Stimulated activated memory B cell treated with anti-CD40 and anti-IgM and Interleukin-4, amounts not matched to agents 10 μg/mL and 1 μg/mL and 100 μg/mL, for 72 hours (primary cell): ENCODE data around the gene SRMS.

Experiments used
- ATAC-seq: fragments of 150-1000 bp; cut with Tn5 transposase; 2 replicates; pipeline ENCODE4 v1.10.0; 2021
- H3K27ac Mint-ChIP-seq: one replicate; pipeline ENCODE4 v1.8.0; 2022; ENCODE audit warnings: mild to moderate bottlenecking, mixed read lengths
- H3K27me3 Mint-ChIP-seq: one replicate; pipeline ENCODE4 v1.8.0; 2022; ENCODE audit warnings: mixed read lengths
- H3K36me3 Mint-ChIP-seq: one replicate; pipeline ENCODE4 v1.8.0; 2022; ENCODE audit warnings: mixed read lengths
- H3K4me1 Mint-ChIP-seq: one replicate; pipeline ENCODE4 v1.8.0; 2022; ENCODE audit warnings: mixed read lengths
- H3K4me3 Mint-ChIP-seq: one replicate; pipeline ENCODE4 v1.8.0; 2022; ENCODE audit warnings: mild to moderate bottlenecking, moderate library complexity, mixed read lengths
- H3K9me3 Mint-ChIP-seq: one replicate; pipeline ENCODE4 v1.8.0; 2022; ENCODE audit warnings: mixed read lengths

SRMS gene

GRCh38 chr20:63585616-63586565 lies 38.3 kb upstream of the SRMS start:
- H3K27me3 Mint-ChIP-seq, result no peaks in the 10 kb centered on the region
- H3K9me3 Mint-ChIP-seq, result no peaks in the 10 kb centered on the region
- H3K27ac Mint-ChIP-seq, result no peak overlapping the region
- H3K4me3 Mint-ChIP-seq, result no peak overlapping the region
- peaks cover 25% of the 10 kb centered on the region for H3K36me3 Mint-ChIP-seq
- peaks cover 2% of the 10 kb centered on the region for H3K4me1 Mint-ChIP-seq
- ATAC-seq, result no peak

DNA sequence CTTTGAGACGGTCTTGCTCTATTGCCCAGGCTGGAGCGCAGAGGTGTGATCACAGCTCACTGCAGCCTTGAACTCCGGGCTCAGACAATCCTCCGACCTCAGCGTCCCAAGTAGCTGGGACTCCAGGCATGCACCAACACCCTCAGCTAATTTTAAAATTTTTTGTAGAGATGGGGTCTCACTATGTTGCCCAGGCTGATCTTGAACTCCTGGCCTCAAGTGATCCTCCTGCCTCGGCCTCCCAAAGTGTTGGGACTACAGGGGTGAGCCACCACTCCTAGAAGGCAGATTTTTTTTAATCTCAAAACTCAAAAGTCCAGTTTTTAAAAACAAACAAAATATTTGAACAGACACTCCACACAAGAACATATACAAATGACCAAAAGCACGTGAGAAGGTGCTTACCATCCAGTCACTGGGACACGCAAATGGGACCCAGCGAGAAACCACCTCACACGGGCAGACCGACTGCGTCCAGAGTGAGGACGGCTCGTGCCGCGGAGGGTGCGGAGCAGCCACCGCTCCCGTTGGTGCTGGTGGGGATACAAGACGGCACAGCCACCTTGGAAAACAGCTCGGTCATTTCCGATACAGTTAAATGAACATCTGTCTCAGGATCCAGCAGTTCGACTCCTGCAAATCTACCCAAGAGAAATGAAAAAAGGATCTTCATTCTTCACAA lies 35.0 kb upstream of the SRMS start:
- peaks cover 8% of the 10 kb centered on the region for H3K4me1 Mint-ChIP-seq
- H3K4me3 Mint-ChIP-seq, result no peak overlapping the region
- no peak for ATAC-seq
- H3K27ac Mint-ChIP-seq, result no peak overlapping the region
- no peaks in the 10 kb centered on the region for H3K27me3 Mint-ChIP-seq
- no peaks in the 10 kb centered on the region for H3K36me3 Mint-ChIP-seq
- H3K9me3 Mint-ChIP-seq, result no peaks in the 10 kb centered on the region

DNA sequence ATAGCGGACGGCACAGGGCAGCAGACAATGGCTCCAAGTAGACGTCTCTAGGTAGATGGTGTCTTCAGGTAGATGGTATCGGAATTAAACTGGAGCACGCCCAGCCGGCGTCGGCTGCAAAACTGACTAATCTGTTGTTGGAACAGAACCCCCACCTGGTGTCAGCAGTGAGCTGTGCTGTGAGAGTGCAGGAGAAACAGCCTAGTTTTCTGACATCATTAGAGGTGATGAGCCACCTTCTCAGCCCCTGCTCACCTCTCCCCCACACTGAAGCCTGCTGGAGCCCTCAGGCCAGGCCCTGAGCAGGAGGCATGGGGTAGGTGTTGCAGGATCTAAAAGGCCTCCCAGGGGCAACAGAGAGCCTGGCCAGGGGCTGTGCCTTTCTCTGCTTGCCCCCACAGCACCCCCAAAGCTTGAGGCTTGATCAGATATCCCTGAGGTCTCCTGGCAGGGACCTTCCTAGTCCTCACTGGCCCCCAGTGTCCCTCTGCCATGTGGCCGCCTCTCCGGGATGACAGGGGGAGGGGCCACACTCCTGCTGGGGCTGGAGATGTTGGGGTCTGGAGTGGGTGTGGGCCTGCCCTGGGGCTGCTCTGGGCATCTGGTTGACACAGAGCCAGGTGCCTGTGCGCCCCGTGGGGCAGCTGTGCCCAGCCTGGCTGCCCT lies 33.4 kb upstream of the SRMS start:
- peaks cover 8% of the 10 kb centered on the region for H3K27me3 Mint-ChIP-seq
- no peak overlapping the region for H3K4me3 Mint-ChIP-seq
- no peaks in the 10 kb centered on the region for H3K36me3 Mint-ChIP-seq
- H3K4me1 Mint-ChIP-seq, result peaks cover 8% of the 10 kb centered on the region
- ATAC-seq, result peak; percentile 92
- H3K9me3 Mint-ChIP-seq, result no peaks in the 10 kb centered on the region
- no peak overlapping the region for H3K27ac Mint-ChIP-seq

DNA sequence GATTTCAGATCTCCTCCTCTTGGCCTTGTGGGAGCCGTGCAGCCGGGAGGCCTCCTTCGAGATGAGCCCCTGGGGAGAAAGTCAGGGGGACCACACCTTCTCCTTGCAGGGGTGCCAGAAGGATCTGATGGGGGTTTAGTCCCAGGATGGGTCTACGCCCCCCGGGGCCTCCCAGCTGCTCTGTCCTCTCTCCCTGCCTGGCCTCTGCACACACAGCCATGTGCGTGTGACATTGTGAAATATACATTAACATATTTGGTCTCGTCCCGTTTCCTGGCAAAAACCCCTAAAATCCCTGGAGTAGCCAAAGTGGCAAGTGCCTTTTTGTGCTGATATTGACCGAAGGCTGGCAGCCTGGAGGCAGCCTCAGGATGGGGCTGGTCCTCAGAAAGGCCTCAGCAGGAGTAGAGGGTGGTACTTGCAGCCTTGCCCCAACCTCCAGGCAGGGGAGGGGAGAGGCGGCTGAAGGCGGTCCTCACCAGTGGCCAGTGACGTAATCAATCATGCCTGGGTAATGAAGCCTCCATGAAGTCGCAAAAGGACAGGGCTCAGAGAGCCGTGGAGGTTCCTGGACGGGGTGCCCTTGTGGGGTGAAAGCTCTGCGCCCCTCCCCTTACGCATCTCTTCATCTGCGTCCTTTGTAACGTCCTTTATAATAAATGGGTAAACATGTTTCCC lies 31.6 kb upstream of the SRMS start:
- Mint-ChIP-seq H3K36me3 (no peaks in the 10 kb centered on the region), H3K4me3 (no peak overlapping the region), H3K27me3 (peaks cover 9% of the 10 kb centered on the region), H3K4me1 (peaks cover 8% of the 10 kb centered on the region), H3K9me3 (no peaks in the 10 kb centered on the region), H3K27ac (no peak overlapping the region)
- ATAC-seq, result no peak

- peaks cover 9% of the 10 kb centered on the region for H3K27me3 Mint-ChIP-seq
Observed at GRCh38 chr20:63578224-63579016, 30.9 kb upstream of the SRMS start.

GRCh38 chr20:63577317-63577894 lies 29.9 kb upstream of the SRMS start:
- Mint-ChIP-seq H3K27me3 (peaks cover 9% of the 10 kb centered on the region), H3K4me1 (peaks cover 8% of the 10 kb centered on the region), H3K9me3 (no peaks in the 10 kb centered on the region), H3K36me3 (no peaks in the 10 kb centered on the region), H3K27ac (no peak overlapping the region), H3K4me3 (no peak overlapping the region)
- ATAC-seq, result no peak

More at GRCh38 chr20:63578224-63579016, 30.9 kb upstream of the SRMS start:
- Mint-ChIP-seq H3K27ac (no peak overlapping the region), H3K9me3 (no peaks in the 10 kb centered on the region), H3K36me3 (no peaks in the 10 kb centered on the region), H3K4me3 (no peak overlapping the region), H3K4me1 (peaks cover 8% of the 10 kb centered on the region)
- no peak for ATAC-seq

DNA sequence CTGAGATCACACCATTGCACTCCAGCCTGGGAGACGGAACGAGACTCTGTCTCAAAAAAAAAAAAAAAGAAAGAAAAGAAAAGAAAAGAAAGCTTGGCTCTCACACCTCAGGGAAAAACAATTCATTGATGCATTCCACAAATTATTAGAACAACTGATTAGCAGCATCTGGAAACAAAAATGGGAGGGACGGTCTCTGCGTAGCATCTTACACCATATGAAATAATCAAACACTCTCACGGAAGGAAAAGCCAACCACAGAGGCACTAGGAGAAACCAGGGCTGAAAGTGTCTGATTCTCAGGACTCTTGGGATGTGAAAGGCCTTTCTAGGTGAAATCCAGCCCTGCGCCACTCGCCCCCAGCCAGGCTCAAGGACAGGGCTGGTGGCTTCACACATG lies 28.8 kb upstream of the SRMS start:
- Mint-ChIP-seq H3K27me3 (peaks cover 9% of the 10 kb centered on the region), H3K27ac (no peak overlapping the region), H3K4me3 (no peak overlapping the region), H3K9me3 (no peaks in the 10 kb centered on the region), H3K36me3 (no peaks in the 10 kb centered on the region), H3K4me1 (peaks cover 8% of the 10 kb centered on the region)
- ATAC-seq, result no peak

GRCh38 chr20:63574829-63575743 lies 27.5 kb upstream of the SRMS start:
- H3K4me1 Mint-ChIP-seq, result peaks cover under 1% of the 10 kb centered on the region
- no peaks in the 10 kb centered on the region for H3K9me3 Mint-ChIP-seq
- H3K27me3 Mint-ChIP-seq, result peaks cover 9% of the 10 kb centered on the region
- ATAC-seq, result no peak
- H3K36me3 Mint-ChIP-seq, result no peaks in the 10 kb centered on the region
- H3K4me3 Mint-ChIP-seq, result peak overlapping the region; percentile 72
- H3K27ac Mint-ChIP-seq, result peak overlapping the region; percentile 75

DNA sequence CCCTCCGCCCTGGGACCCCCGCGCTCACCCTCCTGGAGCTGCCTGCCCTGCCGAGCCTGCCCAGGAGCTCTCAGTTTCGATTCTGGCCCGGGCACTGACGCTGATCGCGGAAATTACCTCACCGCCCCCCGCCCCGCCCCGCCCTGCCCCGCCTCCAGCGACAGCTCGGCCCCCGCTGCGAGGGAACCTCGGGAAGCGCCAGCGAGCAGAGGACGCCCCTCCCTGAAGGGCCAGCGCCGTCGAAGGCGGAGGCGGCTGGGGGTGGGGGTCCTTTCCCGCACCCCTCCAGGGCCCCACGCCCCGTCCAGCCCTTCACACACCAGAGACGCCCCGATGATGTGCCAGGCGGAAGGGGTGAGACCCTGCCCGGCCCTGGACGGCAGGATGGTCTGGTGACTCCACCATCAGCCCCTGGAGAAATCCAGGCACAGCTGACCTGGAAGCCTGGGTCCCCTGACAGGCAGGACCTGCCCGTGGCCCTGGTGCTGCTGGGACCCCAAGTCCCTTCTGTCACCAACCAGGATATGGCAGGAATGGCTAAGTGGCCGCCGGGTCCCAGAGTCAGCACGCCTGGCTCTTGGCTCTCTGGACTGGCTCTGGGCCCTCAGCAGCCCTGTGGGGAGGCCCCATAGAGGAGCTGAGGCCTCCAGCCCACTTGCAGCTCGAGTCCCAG lies 26.7 kb upstream of the SRMS start, which contains the start of gene HELZ2:
Gene HELZ2, minus strand, starts transcription at position 84 of the 673 bp plus-strand sequence. CDS start 1,854 bp downstream, outside the sequence.
- no peaks in the 10 kb centered on the region for H3K9me3 Mint-ChIP-seq
- ATAC-seq, result peak; percentile 89
- H3K36me3 Mint-ChIP-seq, result no peaks in the 10 kb centered on the region
- peaks cover 9% of the 10 kb centered on the region for H3K27me3 Mint-ChIP-seq
- H3K4me3 Mint-ChIP-seq, result peak within 1 kb of the TSS; percentile 87
- peaks cover 9% of the 10 kb centered on the region for H3K4me1 Mint-ChIP-seq
- H3K27ac Mint-ChIP-seq, result peak within 1 kb of the TSS; percentile 75

- peak; percentile 44 for ATAC-seq
- Mint-ChIP-seq H3K4me3 (peak overlapping the region; percentile 87), H3K27me3 (peaks cover 9% of the 10 kb centered on the region), H3K36me3 (no peaks in the 10 kb centered on the region), H3K9me3 (no peaks in the 10 kb centered on the region), H3K4me1 (peaks cover 15% of the 10 kb centered on the region), H3K27ac (peak overlapping the region; percentile 75)
Observed at GRCh38 chr20:63573647-63574131, 26.1 kb upstream of the SRMS start.

DNA sequence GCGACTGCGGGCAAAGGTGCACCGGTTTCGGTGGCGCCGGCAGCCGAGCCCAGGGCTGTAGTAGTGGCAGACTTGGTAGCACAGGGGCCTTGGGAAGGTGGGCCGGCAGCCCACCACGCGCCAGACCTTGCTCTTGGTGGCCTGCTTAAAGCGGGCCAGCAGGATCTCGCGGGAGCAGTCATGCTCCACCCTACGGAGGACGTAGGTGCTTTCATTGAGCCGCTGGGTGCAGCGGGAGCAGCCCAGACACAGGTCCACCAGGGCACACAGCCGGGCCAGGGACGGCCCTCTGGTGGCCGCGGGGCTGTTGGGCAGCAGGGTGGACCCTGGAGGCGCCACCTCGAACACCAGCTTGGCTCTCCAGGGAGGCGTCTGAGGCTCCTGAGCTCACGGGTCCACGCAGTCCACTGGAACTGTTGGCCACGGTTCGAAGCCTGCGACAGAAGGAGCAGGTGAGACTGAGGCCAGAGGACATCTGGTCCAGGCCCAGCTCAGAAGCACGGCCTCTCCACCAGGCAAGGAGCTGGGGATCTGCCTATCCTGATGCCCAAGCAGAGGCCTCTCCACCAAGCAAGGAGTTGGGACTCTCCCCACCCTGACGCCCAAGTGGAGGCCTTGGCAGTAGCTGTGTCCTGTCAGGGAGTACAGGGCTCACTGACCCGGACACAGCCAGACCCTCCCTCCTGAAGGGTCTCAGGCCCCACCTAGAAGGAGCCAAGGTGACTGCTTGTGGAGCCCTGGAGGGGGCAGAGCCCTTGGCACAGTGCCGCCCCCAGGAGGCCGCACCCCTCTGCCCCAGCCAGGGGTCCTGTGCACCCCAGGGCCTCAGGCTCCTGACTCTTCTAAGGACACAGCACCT lies 25.5 kb upstream of the SRMS start:
- no peaks in the 10 kb centered on the region for H3K36me3 Mint-ChIP-seq
- H3K27ac Mint-ChIP-seq, result peak overlapping the region; percentile 75
- no peaks in the 10 kb centered on the region for H3K9me3 Mint-ChIP-seq
- peak overlapping the region; percentile 87 for H3K4me3 Mint-ChIP-seq
- ATAC-seq, result no peak
- peaks cover 22% of the 10 kb centered on the region for H3K4me1 Mint-ChIP-seq
- peaks cover 9% of the 10 kb centered on the region for H3K27me3 Mint-ChIP-seq
